ENCODE data around the gene XCL2. TPM values are rescaled to one million over a fixed set of nuclear protein-coding genes. Genes with fewer than 3 reads are reported as not detected.

The XCL2 gene
- total and polyA plus RNA-seq, 2 of the 8 experiments (the other 6 are each of a cell fraction or from before 2014, with no cell fraction given), result not detected

DNA sequence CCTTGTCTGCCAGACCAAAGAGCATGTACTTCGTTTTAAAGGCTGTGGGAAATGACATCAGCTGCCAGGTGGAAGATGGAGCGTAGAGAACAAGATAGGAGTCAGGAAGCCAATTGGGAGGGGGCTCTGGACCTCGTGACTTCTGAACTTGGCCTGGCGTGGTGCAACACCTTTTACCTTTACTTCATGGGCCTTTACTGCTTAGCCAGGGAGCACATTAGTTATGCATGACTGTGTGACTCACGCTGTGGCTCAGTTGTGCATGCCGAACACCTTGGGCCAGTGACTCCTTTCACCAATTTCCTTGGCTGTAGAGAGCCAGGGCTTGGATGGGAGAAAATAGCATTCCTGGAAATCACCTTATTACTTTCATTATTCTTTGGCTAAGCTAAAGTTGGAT is 39.8 kb upstream of the XCL2 start:
- Histone ChIP-seq H4K8ac (ENCODE audit: extremely low read depth, insufficient read depth, low read length) (no peak overlapping the region), H3K18ac (ENCODE audit: extremely low read depth, low read length) (no peak overlapping the region), H3K4ac (replicated peaks; ENCODE audit: insufficient read length, low read depth, low read length) (no peak overlapping the region), H3K36me3 (ENCODE audit: control insufficient read depth in 2 of 4, insufficient read depth in 4 of 4, low read length in 3 of 4) (no peaks in the 10 kb centered on the region; a peak in 1 of 8 replicates), H3K9ac (replicated peaks in 1 of 4; ENCODE audit: extremely low read depth in 1 of 4, low read depth in 3 of 4, low read length in 3 of 4) (no peak overlapping the region), H2BK20ac (ENCODE audit: low read length) (no peak overlapping the region), H3K23me2 (ENCODE audit: low read depth, low read length) (no peaks in the 10 kb centered on the region; the same call in 1 of the 2 replicates), H4K20me1 (replicated peaks in 1 of 2; ENCODE audit: control insufficient read depth in 1 of 2, insufficient read depth in 2 of 2, low read length in 2 of 2) (no peaks in the 10 kb centered on the region), H3K9me3 (ENCODE audit: insufficient read depth in 2 of 2, low read depth in 1 of 2, low read length in 1 of 2) (no peaks in the 10 kb centered on the region), H2BK15ac (ENCODE audit: low read length) (no peak overlapping the region), H3K4me2 (ENCODE audit: insufficient read depth in 1 of 2, low read depth in 2 of 2, low read length in 2 of 2) (no peak overlapping the region), H3K14ac (ENCODE audit: insufficient read length) (no peak overlapping the region), H2AFZ (ENCODE audit: low read length) (no peak overlapping the region), H3K4me3 (ENCODE audit: extremely low read depth in 1 of 4, insufficient read depth in 2 of 4, low read depth in 3 of 4, low read length in 4 of 4) (no peak overlapping the region), H2BK5ac (ENCODE audit: low read depth, low read length) (no peak overlapping the region), H4K5ac (ENCODE audit: insufficient read length, low read depth, low read length) (no peak overlapping the region), H3K27me3 (replicated peaks in 1 of 4; ENCODE audit: control insufficient read depth in 3 of 4, extremely low read depth in 1 of 4, insufficient read depth in 3 of 4, low read length in 3 of 4) (no peaks in the 10 kb centered on the region), H3K56ac (replicated peaks; ENCODE audit: insufficient read length, low read depth, low read length) (no peak overlapping the region), H3K79me2 (ENCODE audit: control insufficient read depth in 1 of 2, insufficient read depth in 2 of 2, low read length in 2 of 2) (no peaks in the 10 kb centered on the region), H4K91ac (replicated peaks; ENCODE audit: insufficient read length, low read length) (no peak overlapping the region), H2AK5ac (ENCODE audit: low read depth, low read length) (no peak overlapping the region), H2BK12ac (ENCODE audit: low read depth, low read length) (no peak overlapping the region), H3K79me1 (ENCODE audit: low read depth, low read length) (no peaks in the 10 kb centered on the region), H3K27ac (ENCODE audit: low read depth, low read length) (no peak overlapping the region), H3K4me1 (replicated peaks in 1 of 4; ENCODE audit: control insufficient read depth in 3 of 4, insufficient read depth in 4 of 4, low read length in 3 of 4) (no peaks in the 10 kb centered on the region), H3K23ac (ENCODE audit: insufficient read length) (no peak overlapping the region), H2BK120ac (replicated peaks; ENCODE audit: low read depth, low read length) (no peak overlapping the region)
- 90% methylated on average over 6 of the region's 6 CpGs; no CpG with 5 or more reads in 1 of the 2 experiments for WGBS, 2 experiments (ENCODE audit: extremely low coverage in 1 of 2, insufficient coverage in 1 of 2, insufficient read length in 1 of 2, insufficient replicate concordance in 2 of 2, low coverage in 1 of 2, low lambda C conversion rate in 2 of 2, missing lambda C conversion rate in 1 of 2)
- ChIA-PET CTCF (ENCODE audit: partially characterized antibody) (interaction anchor here (0.9 to 3.0 kb wide), 5 partner anchors 9 to 241 kb away, joined by 3 to 7 read pairs (median 5); no protein-coding TSS in a partner anchor), POLR2A (ENCODE audit: partially characterized antibody) (no interaction called here)
- TF ChIP-seq NANOG (IDR thresholded peaks at IDR 0.05; ENCODE audit: insufficient read depth, low read depth, low read length, poor library complexity, severe bottlenecking), result no peak
- TF ChIP-seq, protein P1, sequence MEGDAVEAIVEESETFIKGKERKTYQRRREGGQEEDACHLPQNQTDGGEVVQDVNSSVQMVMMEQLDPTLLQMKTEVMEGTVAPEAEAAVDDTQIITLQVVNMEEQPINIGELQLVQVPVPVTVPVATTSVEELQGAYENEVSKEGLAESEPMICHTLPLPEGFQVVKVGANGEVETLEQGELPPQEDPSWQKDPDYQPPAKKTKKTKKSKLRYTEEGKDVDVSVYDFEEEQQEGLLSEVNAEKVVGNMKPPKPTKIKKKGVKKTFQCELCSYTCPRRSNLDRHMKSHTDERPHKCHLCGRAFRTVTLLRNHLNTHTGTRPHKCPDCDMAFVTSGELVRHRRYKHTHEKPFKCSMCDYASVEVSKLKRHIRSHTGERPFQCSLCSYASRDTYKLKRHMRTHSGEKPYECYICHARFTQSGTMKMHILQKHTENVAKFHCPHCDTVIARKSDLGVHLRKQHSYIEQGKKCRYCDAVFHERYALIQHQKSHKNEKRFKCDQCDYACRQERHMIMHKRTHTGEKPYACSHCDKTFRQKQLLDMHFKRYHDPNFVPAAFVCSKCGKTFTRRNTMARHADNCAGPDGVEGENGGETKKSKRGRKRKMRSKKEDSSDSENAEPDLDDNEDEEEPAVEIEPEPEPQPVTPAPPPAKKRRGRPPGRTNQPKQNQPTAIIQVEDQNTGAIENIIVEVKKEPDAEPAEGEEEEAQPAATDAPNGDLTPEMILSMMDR (IDR thresholded peaks at IDR 0.05; ENCODE audit: control extremely low read depth in 1 of 3, insufficient read depth in 1 of 3, low read depth in 1 of 3, low read length in 3 of 3), result no peak
- no peak for TF ChIP-seq SIN3A (conservative IDR thresholded peaks at IDR 0.05 in 1 of 2, IDR thresholded peaks at IDR 0.05 in 1 of 2; ENCODE audit: low read depth in 1 of 2, low read length in 2 of 2)
- no peak for TF ChIP-seq RNF2 (IDR thresholded peaks at IDR 0.05; ENCODE audit: borderline replicate concordance, low read depth, low read length, missing control alignments, poor library complexity, severe bottlenecking)
- TF ChIP-seq JUN (IDR thresholded peaks at IDR 0.05; ENCODE audit: low read depth, low read length), result no peak
- DNase-seq (ENCODE audit: low read depth in 1 of 2, low spot score in 2 of 2), result no peak
- no peak for FAIRE-seq
